SH-SY5Y (cell line): Measurements from ENCODE around the gene GREB1.

Source experiments
- GATA2 ChIP-seq: IDR thresholded peaks from 2 replicates; pipeline ENCODE4 v1.6.1; 2011; ENCODE audit warnings: mild to moderate bottlenecking, low read depth, low read length
- GATA3 ChIP-seq: IDR thresholded peaks from 2 replicates; pipeline ENCODE4 v1.6.1; 2011; ENCODE audit warnings: low read depth, mild to moderate bottlenecking, low read length, moderate library complexity

DNA sequence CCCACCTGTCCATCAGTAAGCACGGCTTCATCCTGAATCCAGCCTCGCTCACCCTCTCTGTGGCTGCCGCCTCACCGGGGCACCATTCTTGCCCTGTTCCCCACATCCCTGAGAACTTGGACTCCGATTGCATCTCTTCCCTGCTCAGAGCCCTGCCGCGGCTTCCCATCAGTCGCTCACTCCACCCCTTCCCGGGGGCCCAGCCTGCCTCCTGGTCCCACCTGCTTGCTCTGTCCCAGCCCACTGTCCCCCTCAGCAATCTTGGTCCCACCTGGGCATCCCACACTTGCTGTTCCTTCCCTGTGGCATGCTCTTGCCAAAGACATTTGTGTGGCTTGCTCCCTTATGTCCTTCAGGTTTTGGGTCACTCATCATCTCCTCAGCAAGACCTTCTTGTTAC lies 56.3 kb downstream of the GREB1 start:
- TF ChIP-seq GATA2 (no peak), GATA3 (no peak)
